ENCODE measurements around the gene PPP2R1A. TPM values are rescaled to one million over a fixed set of nuclear protein-coding genes. Genes with fewer than 3 reads are reported as not detected.

The PPP2R1A gene
- total and polyA plus RNA-seq, 12 donors, result 238 to 469 (median 401) TPM

- peaks cover 0 to 49% (median 0%) of the 10 kb centered on the region in 9 donors for H3K36me3 ChIP-seq
- no peak for TF ChIP-seq CTCF (IDR thresholded peaks at IDR 0.05)
- H3K9me3 ChIP-seq, result peaks cover 0 to 21% (median 0%) of the 10 kb centered on the region in 11 donors
- H3K27me3 ChIP-seq, result no peaks in the 10 kb centered on the region
- WGBS, 2 donors, result 96 to 97% methylated on average over 2 of the region's 2 CpGs
- DNase-seq, result no peak
- H3K4me1 ChIP-seq, result peaks cover 4 to 36% (median 23%) of the 10 kb centered on the region in 9 donors
- H3K4me3 ChIP-seq, result no peak overlapping the region
- H3K27ac ChIP-seq, result no peak overlapping the region
- intact Hi-C loops (cut with DNase I), result no loop called here
- ATAC-seq, result no peak
Observed at GRCh38 chr19:52273301-52273700, 83.4 kb downstream of the PPP2R1A start.

- Histone ChIP-seq H3K4me3 (no peak overlapping the region), H3K27me3 (no peaks in the 10 kb centered on the region), H3K36me3 (peaks cover 0 to 54% (median 0%) of the 10 kb centered on the region in 9 donors), H3K9me3 (peaks cover 0 to 30% (median 0%) of the 10 kb centered on the region in 11 donors), H3K27ac (no peak overlapping the region), H3K4me1 (peaks cover 4 to 31% (median 17%) of the 10 kb centered on the region in 9 donors)
- DNase-seq (no peak), ATAC-seq (no peak)
- 87 to 96% methylated on average over 5 of the region's 5 CpGs for WGBS, 2 donors
- no peak for TF ChIP-seq CTCF (IDR thresholded peaks at IDR 0.05)
- intact Hi-C loops (cut with DNase I), result no loop called here
Observed at GRCh38 chr19:52274191-52274590, 84.3 kb downstream of the PPP2R1A start.

GRCh38 chr19:52275988-52276387 lies 86.1 kb downstream of the PPP2R1A start:
- Histone ChIP-seq H3K27me3 (no peaks in the 10 kb centered on the region), H3K4me1 (peaks cover 2 to 22% (median 9%) of the 10 kb centered on the region in 9 donors), H3K27ac (no peak overlapping the region), H3K4me3 (no peak overlapping the region), H3K36me3 (peaks cover 0 to 62% (median 0%) of the 10 kb centered on the region in 9 donors), H3K9me3 (peaks cover 0 to 45% (median 0%) of the 10 kb centered on the region in 11 donors)
- no peak for DNase-seq
- intact Hi-C loops (cut with DNase I), result no loop called here
- TF ChIP-seq CTCF (IDR thresholded peaks at IDR 0.05), result no peak
- ATAC-seq, result no peak
- 74 to 82% methylated on average over 5 of the region's 5 CpGs for WGBS, 2 donors

DNA sequence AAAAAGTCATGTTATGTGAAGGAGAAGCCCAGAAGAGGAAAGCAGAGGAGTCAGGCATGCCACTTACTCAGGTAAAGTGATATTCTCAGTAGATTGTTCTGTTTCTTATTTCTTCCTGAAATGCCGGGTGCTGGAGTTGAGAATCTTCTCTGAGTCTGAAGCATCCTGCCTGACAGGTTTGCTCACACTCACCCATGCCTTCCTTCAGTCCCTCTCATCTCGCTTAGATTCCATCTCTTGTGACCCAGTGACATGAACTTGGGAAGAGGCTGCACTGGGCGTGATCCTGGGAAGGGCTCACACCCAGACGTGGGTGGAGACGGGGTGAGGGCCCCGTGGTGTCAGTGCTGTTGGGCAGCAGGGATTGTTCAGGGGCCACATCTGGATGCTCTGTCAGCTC lies 87.6 kb downstream of the PPP2R1A start:
- TF ChIP-seq CTCF (IDR thresholded peaks at IDR 0.05), result no peak
- H3K27ac ChIP-seq, result no peak overlapping the region
- WGBS, 2 donors, result 87 to 92% methylated on average over 6 of the region's 6 CpGs
- intact Hi-C loops (cut with DNase I), result no loop called here
- no peak for DNase-seq
- peaks cover 0 to 63% (median 1%) of the 10 kb centered on the region in 9 donors for H3K36me3 ChIP-seq
- ATAC-seq, result no peak
- peaks cover 0 to 13% (median 3%) of the 10 kb centered on the region in 9 donors for H3K4me1 ChIP-seq
- H3K9me3 ChIP-seq, result peaks cover 0 to 53% (median 0%) of the 10 kb centered on the region in 11 donors
- no peak overlapping the region for H3K4me3 ChIP-seq
- H3K27me3 ChIP-seq, result no peaks in the 10 kb centered on the region

Small RNA genes lying within 50 kb of the gene (microRNA-seq; reads per million reads assigned to microRNA genes)
- gene MIR6801, result 0 reads per million in 2 donors

Other genes starting within 250 kb of the PPP2R1A start
- gene ZNF350, start 203.2 kb upstream of the PPP2R1A start, total RNA-seq, result 10 to 100 TPM in 1 of 10 donors, 1 to 10 TPM in 9; 5.3 to 10.1 (median 7.5) TPM
- 1 to 10 TPM; 4.6 to 6.7 TPM for gene ZNF350, start 203.2 kb upstream of the PPP2R1A start, polyA plus RNA-seq
- gene ZNF615, start 181.8 kb upstream of the PPP2R1A start, total RNA-seq, result 10 to 100 TPM in 5 of 10 donors, 1 to 10 TPM in 5; 8.1 to 13.7 (median 10.1) TPM
- 1 to 10 TPM; 2.6 to 5.5 TPM for gene ZNF615, start 181.8 kb upstream of the PPP2R1A start, polyA plus RNA-seq
- 1 to 10 TPM; 6.1 to 8.4 (median 6.8) TPM for gene ZNF614, start 161.7 kb upstream of the PPP2R1A start, total RNA-seq
- gene ZNF614, start 161.7 kb upstream of the PPP2R1A start, polyA plus RNA-seq, result 1 to 10 TPM; 3.0 to 3.4 TPM
- 10 to 100 TPM in 2 of 10 donors, 1 to 10 TPM in 8; 5.1 to 11.4 (median 8.7) TPM for gene ZNF432, start 141.2 kb upstream of the PPP2R1A start, total RNA-seq
- 10 to 100 TPM in 1 of 2 donors, 1 to 10 TPM in 1; 3.8 to 14.4 TPM for gene ZNF432, start 141.2 kb upstream of the PPP2R1A start, polyA plus RNA-seq
- 10 to 100 TPM in 2 of 10 donors, 1 to 10 TPM in 8; 6.7 to 10.7 (median 9.3) TPM for gene ZNF841, start 94.3 kb upstream of the PPP2R1A start, total RNA-seq
- gene ZNF841, start 94.3 kb upstream of the PPP2R1A start, polyA plus RNA-seq, result 1 to 10 TPM; 3.1 to 8.5 TPM
- gene ZNF616, start 50.1 kb upstream of the PPP2R1A start, total RNA-seq, result 1 to 10 TPM; 4.9 to 8.0 (median 6.5) TPM
- 1 to 10 TPM; 1.6 to 2.2 TPM for gene ZNF616, start 50.1 kb upstream of the PPP2R1A start, polyA plus RNA-seq
- gene ZNF836, start 18.4 kb upstream of the PPP2R1A start, total RNA-seq, result 10 to 100 TPM in 1 of 10 donors, 1 to 10 TPM in 9; 5.1 to 10.6 (median 7.1) TPM
- 1 to 10 TPM; 2.3 to 6.1 TPM for gene ZNF836, start 18.4 kb upstream of the PPP2R1A start, polyA plus RNA-seq
- 10 to 100 TPM in 6 of 10 donors, 1 to 10 TPM in 4; 9.0 to 14.4 (median 10.5) TPM for gene ZNF766, start 79.5 kb downstream of the PPP2R1A start, total RNA-seq
- gene ZNF766, start 79.5 kb downstream of the PPP2R1A start, polyA plus RNA-seq, result 1 to 10 TPM; 3.1 TPM
- gene ZNF480, start 107.1 kb downstream of the PPP2R1A start, total RNA-seq, result 10 to 100 TPM; 11.4 to 19.6 (median 13.4) TPM
- 10 to 100 TPM in 1 of 2 donors, 1 to 10 TPM in 1; 6.9 to 16.2 TPM for gene ZNF480, start 107.1 kb downstream of the PPP2R1A start, polyA plus RNA-seq
- gene ZNF610, start 146.2 kb downstream of the PPP2R1A start, total RNA-seq, result 1 to 10 TPM; 2.1 to 6.8 (median 4.7) TPM
- 1 to 10 TPM; 1.1 to 2.9 TPM for gene ZNF610, start 146.2 kb downstream of the PPP2R1A start, polyA plus RNA-seq
- 10 to 100 TPM; 13.4 to 24.2 (median 18.7) TPM for gene ZNF880, start 179.9 kb downstream of the PPP2R1A start, total RNA-seq
- 10 to 100 TPM; 12.4 to 14.3 TPM for gene ZNF880, start 179.9 kb downstream of the PPP2R1A start, polyA plus RNA-seq
- 10 to 100 TPM; 10.2 to 26.7 (median 17.4) TPM for gene ZNF528, start 207.8 kb downstream of the PPP2R1A start, total RNA-seq
- gene ZNF528, start 207.8 kb downstream of the PPP2R1A start, polyA plus RNA-seq, result 10 to 100 TPM in 1 of 2 donors, 1 to 10 TPM in 1; 5.4 to 15.1 TPM
- under 1 TPM; 0.12 to 0.85 (median 0.24) TPM for gene ZNF534, start 239.1 kb downstream of the PPP2R1A start, total RNA-seq
- under 1 TPM; 0.28 to 0.88 TPM for gene ZNF534, start 239.1 kb downstream of the PPP2R1A start, polyA plus RNA-seq

All from heart right ventricle (tissue), 16 donors.